K562 (cell line): Measurements from ENCODE around the gene ZNF598. TPM values are rescaled to one million over a fixed set of nuclear protein-coding genes. Genes with fewer than 3 reads are reported as not detected.

ENCODE experiments used
- CREB1 ChIP-seq, 2 experiments: sonication (generic) in 1 of 2; formaldehyde crosslinking in 1 of 2; IDR thresholded peaks; 2 replicates each; pipeline versions ENCODE4 v1.6.1 to v1.8.0; 2012 to 2022; ENCODE audit warnings: inconsistent platforms in 1 of 2, mild to moderate bottlenecking in 1 of 2, missing genetic modification reagents in 1 of 2, moderate library complexity in 1 of 2
- EGR1 ChIP-seq: fragments of 450-650 bp; conservative IDR thresholded peaks from 2 replicates; pipeline ENCODE4 v1.6.1; 2017; ENCODE audit warnings: mild to moderate bottlenecking
- FOS ChIP-seq: IDR thresholded peaks from 3 replicates; pipeline ENCODE4 v1.6.1; 2011; ENCODE audit not compliant: insufficient read length; ENCODE audit errors: extremely low read depth
- GTF2F1 ChIP-seq: IDR thresholded peaks from 2 replicates; pipeline ENCODE4 v1.6.1; 2011; ENCODE audit warnings: low read depth, low read length, improper control_type of control experiment
- HMGN3 ChIP-seq: IDR thresholded peaks from 2 replicates; pipeline ENCODE4 v1.6.1; 2011; ENCODE audit warnings: borderline replicate concordance, low read depth, mild to moderate bottlenecking, mixed read lengths, low read length; ENCODE audit not compliant: insufficient read length; ENCODE audit errors: extremely low read depth
- JUND ChIP-seq, 2 experiments: IDR thresholded peaks; 2 replicates in 1 of 2; 3 replicates in 1 of 2; pipeline ENCODE4 v1.6.1; 2011; ENCODE audit warnings: borderline replicate concordance in 2 of 2, low read depth in 2 of 2, low read length in 2 of 2, improper control_type of control experiment in 1 of 2, missing biosample characterization in 1 of 2, missing genetic modification characterization in 1 of 2, missing genetic modification reagents in 1 of 2
- KAT7 ChIP-seq: sonication (generic); formaldehyde crosslinking; IDR thresholded peaks from 2 replicates; pipeline ENCODE4 v1.8.0; 2022; ENCODE audit warnings: missing genetic modification reagents, mild to moderate bottlenecking, borderline replicate concordance
- KDM4B ChIP-seq, 2 experiments: fragments of 450-650 bp in 1 of 2; sonication (generic) in 1 of 2; IDR thresholded peaks; 2 replicates each; pipeline ENCODE4 v1.6.1; 2016 to 2017; ENCODE audit warnings: borderline replicate concordance in 2 of 2, antibody characterized with exemption in 1 of 2, low read depth in 1 of 2, mild to moderate bottlenecking in 1 of 2
- POU5F1 ChIP-seq: fragments of 150-350 bp; IDR thresholded peaks from 2 replicates; pipeline ENCODE4 v1.6.1; 2014; ENCODE audit warnings: borderline replicate concordance, low read length, low read depth, mild to moderate bottlenecking; ENCODE audit not compliant: partially characterized antibody
- SMARCA5 ChIP-seq: fragments of 450-650 bp; IDR thresholded peaks from 2 replicates; pipeline ENCODE4 v1.6.1; 2016
- TARDBP ChIP-seq: fragments of 450-650 bp; IDR thresholded peaks from 2 replicates; pipeline ENCODE4 v1.6.1; 2016
- TCF7 ChIP-seq: sonication (generic); IDR thresholded peaks from 2 replicates; pipeline ENCODE4 v1.6.1; 2016; ENCODE audit warnings: antibody characterized with exemption, borderline replicate concordance
- TGIF2 ChIP-seq: sonication (generic); formaldehyde crosslinking; IDR thresholded peaks from 2 replicates; pipeline ENCODE4 v1.8.1; 2022; ENCODE audit warnings: mild to moderate bottlenecking, missing genetic modification reagents, moderate library complexity
- ZBTB7A ChIP-seq: IDR thresholded peaks from 2 replicates; pipeline ENCODE4 v1.6.1; 2011; ENCODE audit warnings: low read depth, mild to moderate bottlenecking, low read length, moderate library complexity, borderline replicate concordance; ENCODE audit not compliant: control insufficient read depth
- ZBTB8A ChIP-seq: fragments of 450-650 bp; IDR thresholded peaks from 2 replicates; pipeline ENCODE4 v1.6.1; 2018; ENCODE audit warnings: mild to moderate bottlenecking, moderate library complexity; ENCODE audit not compliant: partially characterized antibody
- polyA plus RNA-seq, 8 experiments: library from polyadenylated mRNA; depleted of rRNA in 4 of 8; stranded (reverse) in 5 of 8; unstranded in 3 of 8; fragments of >200 nt; fragmentation: Nextera tagmentation in 2 of 8; fragmentation: Illumina TruSeq in 1 of 8; extraction: Ambion mirVana in 2 of 8; extraction: Trizol in 1 of 8; gene quantifications; 2 replicates each; pipeline versions ENCODE4 v1.2.1 to v1.2.3, GENCODE V29; 2011 to 2014; ENCODE audit warnings: inconsistent platforms in 1 of 8, missing spikeins in 1 of 8
- total RNA-seq, 7 experiments: library from RNA; depleted of rRNA in 6 of 7; stranded (reverse); fragments of >200 nt in 6 of 7; fragmentation: Illumina TruSeq in 2 of 7; extraction: Trizol in 2 of 7; gene quantifications; 2 replicates each; pipeline versions ENCODE4 v1.2.1 to v1.2.3, GENCODE V29; 2011 to 2021; ENCODE audit warnings: low replicate concordance in 1 of 7
- TF ChIP-seq, protein P1 (sequence below): sonication (generic); formaldehyde crosslinking; IDR thresholded peaks from 2 replicates; pipeline ENCODE4 v1.8.0; 2023; ENCODE audit warnings: mild to moderate bottlenecking, missing genetic modification reagents
- TF ChIP-seq, protein P2 (sequence below): sonication (generic); formaldehyde crosslinking; IDR thresholded peaks from 2 replicates; pipeline ENCODE4 v1.8.1; 2022; ENCODE audit warnings: missing genetic modification reagents
- TF ChIP-seq, protein P3 (sequence below): fragments of 450-650 bp; IDR thresholded peaks from 2 replicates; pipeline ENCODE4 v1.6.1; 2017; ENCODE audit warnings: mild to moderate bottlenecking, moderate library complexity

Gene ZNF598
- total and polyA plus RNA-seq, 9 of the 15 experiments (the other 6 are each of a cell fraction or from before 2014, with no cell fraction given) = 0.11 to 115 (median 29.6) TPM

DNA sequence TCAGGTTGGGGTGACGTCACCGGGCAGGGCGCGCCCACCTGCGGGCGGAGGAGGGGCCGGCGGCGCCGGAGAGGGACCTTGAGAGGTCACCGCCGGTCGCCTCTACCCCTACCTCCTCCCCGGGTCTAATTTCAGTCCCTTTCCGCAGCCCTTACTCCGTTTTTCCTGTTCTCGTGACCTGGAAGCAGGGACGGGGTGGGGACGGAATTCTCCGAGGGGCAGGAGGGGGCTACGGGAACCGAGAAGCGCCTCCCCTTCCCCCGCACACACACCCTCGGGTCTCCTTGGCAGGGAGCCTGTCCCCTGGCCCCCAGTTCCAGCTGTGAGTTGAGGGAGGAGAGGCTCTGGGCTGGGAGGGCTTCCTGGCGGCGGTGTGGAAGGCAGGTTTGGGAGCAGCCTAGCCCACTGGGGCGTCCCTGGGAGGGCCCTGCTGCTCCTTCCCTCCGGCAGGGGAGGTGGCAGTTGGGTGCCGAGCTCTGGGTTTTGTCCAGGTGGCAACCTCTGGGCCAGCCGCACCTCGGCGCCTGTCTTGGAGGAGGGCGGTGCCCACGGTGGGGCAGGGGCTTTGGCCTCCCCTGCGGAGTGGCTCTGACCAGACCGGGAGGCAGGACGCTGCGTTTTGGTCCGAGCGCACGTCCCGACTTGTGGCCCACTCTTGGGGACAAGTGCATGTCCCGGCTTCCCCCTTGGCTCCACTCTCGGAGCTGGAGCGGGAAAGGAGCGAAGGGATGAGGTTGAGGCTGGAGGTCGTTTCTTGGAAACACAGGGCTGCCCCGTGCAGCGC lies 19.1 kb downstream of the ZNF598 start (continued):
- peak; percentile 14 for TF ChIP-seq HMGN3
- peak; percentile 89 for TF ChIP-seq JUND (IDR thresholded peaks at IDR 0.05; ENCODE audit: borderline replicate concordance, low read depth, low read length)
- peak; percentile 75; the same call in 1 of the 3 replicates for TF ChIP-seq JUND (tag; IDR thresholded peaks at IDR 0.05; ENCODE audit: borderline replicate concordance, low read depth, low read length)
- TF ChIP-seq ZBTB8A = no peak
- TF ChIP-seq CREB1 (IDR thresholded peaks at IDR 0.05) = 0 out of 2 replicates have a peak, but pooled peaks have one; percentile 31
- TF ChIP-seq CREB1 (CRISPR knock-in tag; IDR thresholded peaks at IDR 0.05) = peak; percentile 71; the same call in 1 of the 2 replicates
- no peak for TF ChIP-seq TARDBP
- TF ChIP-seq POU5F1 = no peak
- TF ChIP-seq TCF7 = no peak
- TF ChIP-seq, protein P1, sequence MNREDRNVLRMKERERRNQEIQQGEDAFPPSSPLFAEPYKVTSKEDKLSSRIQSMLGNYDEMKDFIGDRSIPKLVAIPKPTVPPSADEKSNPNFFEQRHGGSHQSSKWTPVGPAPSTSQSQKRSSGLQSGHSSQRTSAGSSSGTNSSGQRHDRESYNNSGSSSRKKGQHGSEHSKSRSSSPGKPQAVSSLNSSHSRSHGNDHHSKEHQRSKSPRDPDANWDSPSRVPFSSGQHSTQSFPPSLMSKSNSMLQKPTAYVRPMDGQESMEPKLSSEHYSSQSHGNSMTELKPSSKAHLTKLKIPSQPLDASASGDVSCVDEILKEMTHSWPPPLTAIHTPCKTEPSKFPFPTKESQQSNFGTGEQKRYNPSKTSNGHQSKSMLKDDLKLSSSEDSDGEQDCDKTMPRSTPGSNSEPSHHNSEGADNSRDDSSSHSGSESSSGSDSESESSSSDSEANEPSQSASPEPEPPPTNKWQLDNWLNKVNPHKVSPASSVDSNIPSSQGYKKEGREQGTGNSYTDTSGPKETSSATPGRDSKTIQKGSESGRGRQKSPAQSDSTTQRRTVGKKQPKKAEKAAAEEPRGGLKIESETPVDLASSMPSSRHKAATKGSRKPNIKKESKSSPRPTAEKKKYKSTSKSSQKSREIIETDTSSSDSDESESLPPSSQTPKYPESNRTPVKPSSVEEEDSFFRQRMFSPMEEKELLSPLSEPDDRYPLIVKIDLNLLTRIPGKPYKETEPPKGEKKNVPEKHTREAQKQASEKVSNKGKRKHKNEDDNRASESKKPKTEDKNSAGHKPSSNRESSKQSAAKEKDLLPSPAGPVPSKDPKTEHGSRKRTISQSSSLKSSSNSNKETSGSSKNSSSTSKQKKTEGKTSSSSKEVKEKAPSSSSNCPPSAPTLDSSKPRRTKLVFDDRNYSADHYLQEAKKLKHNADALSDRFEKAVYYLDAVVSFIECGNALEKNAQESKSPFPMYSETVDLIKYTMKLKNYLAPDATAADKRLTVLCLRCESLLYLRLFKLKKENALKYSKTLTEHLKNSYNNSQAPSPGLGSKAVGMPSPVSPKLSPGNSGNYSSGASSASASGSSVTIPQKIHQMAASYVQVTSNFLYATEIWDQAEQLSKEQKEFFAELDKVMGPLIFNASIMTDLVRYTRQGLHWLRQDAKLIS (CRISPR knock-in tag) = 0 out of 2 replicates have a peak, but pooled peaks have one; percentile 40
- peak; percentile 91; the same call in 1 of the 2 replicates for TF ChIP-seq ZBTB7A
- TF ChIP-seq TGIF2 (CRISPR knock-in tag) = 0 out of 2 replicates have a peak, but pooled peaks have one; percentile 42
- TF ChIP-seq FOS = no peak
- TF ChIP-seq, protein P2, sequence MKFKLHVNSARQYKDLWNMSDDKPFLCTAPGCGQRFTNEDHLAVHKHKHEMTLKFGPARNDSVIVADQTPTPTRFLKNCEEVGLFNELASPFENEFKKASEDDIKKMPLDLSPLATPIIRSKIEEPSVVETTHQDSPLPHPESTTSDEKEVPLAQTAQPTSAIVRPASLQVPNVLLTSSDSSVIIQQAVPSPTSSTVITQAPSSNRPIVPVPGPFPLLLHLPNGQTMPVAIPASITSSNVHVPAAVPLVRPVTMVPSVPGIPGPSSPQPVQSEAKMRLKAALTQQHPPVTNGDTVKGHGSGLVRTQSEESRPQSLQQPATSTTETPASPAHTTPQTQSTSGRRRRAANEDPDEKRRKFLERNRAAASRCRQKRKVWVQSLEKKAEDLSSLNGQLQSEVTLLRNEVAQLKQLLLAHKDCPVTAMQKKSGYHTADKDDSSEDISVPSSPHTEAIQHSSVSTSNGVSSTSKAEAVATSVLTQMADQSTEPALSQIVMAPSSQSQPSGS = peak; percentile 85; the same call in 1 of the 2 replicates
- peak; percentile 47 for TF ChIP-seq EGR1
- 0 out of 4 replicates have a peak, but pooled peaks of 1 of the 2 experiments have one; percentile 30 for TF ChIP-seq KDM4B (IDR thresholded peaks at IDR 0.05; ENCODE audit: borderline replicate concordance in 2 of 2, low read depth in 1 of 2)
- no peak for TF ChIP-seq SMARCA5
- TF ChIP-seq, protein P3, sequence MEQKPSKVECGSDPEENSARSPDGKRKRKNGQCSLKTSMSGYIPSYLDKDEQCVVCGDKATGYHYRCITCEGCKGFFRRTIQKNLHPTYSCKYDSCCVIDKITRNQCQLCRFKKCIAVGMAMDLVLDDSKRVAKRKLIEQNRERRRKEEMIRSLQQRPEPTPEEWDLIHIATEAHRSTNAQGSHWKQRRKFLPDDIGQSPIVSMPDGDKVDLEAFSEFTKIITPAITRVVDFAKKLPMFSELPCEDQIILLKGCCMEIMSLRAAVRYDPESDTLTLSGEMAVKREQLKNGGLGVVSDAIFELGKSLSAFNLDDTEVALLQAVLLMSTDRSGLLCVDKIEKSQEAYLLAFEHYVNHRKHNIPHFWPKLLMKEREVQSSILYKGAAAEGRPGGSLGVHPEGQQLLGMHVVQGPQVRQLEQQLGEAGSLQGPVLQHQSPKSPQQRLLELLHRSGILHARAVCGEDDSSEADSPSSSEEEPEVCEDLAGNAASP = no peak
- TF ChIP-seq GTF2F1 = no peak
- TF ChIP-seq KAT7 (CRISPR knock-in tag) = 0 out of 2 replicates have a peak, but pooled peaks have one; percentile 53
